SK-N-SH treated with all-trans-retinoic acid at 6 μM for 48 hours (cell line): ENCODE measurements around the gene LCN6.

Source experiments
- CREB5 ChIP-seq: fragments of 250-450 bp; sonication (Bioruptor Pico); IDR thresholded peaks from 2 replicates; pipeline ENCODE4 v1.5.1; 2020; ENCODE audit warnings: low read depth, mild to moderate bottlenecking, moderate library complexity
- ZNF8 ChIP-seq: fragments of 450-650 bp; formaldehyde crosslinking; IDR thresholded peaks from 2 replicates; pipeline ENCODE4 v1.5.0; 2020; ENCODE audit warnings: mild to moderate bottlenecking, moderate library complexity

DNA sequence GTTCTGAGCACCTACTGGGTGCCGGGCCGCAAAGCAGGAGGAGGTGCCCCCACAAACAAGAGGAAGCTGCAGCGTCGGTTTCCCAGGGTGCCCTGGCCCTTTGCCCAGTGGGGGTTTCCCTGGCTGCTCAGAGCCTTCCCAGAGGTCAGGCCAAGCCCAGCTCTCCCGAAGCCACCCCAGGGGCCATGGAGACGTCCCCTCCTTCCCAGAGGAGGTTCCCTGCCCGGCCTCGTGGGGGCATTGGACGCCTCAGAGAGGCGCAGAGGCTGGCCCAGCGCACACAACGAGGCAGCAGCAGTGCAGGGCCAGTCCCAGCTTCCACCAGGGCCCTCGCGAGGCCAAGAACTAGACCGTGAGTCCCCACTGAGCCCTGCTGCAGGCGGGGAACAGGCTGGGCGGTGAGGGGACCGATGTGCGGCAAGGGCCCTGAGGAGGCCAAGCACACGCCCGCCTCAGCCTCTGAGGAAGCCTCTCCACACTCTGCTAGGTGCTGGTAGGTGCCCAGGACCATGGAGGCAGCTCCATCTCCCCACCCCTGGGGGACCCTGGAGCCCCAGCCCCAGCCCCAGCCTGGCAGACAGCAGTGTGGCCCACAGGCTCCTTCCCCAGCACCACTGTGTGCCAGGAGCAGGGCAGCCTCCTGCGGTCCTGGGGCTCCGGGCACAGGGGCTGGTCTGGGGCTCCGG is 29.0 kb downstream of the LCN6 start:
- no peak for TF ChIP-seq CREB5 (CRISPR knock-in tag)
- TF ChIP-seq ZNF8 (CRISPR knock-in tag): no peak
